ENCODE data around the gene SOD3. TPM values are rescaled to one million over a fixed set of nuclear protein-coding genes. Genes with fewer than 3 reads are reported as not detected.

SOD3 gene
- total and polyA plus RNA-seq, 4 donors, result 2.6 to 8.1 (median 4.6) TPM

- Histone ChIP-seq H3K9ac (ENCODE audit: low read depth in 1 of 2, low read length in 2 of 2) (no peak overlapping the region), H3K4me1 (ENCODE audit: control insufficient read depth in 4 of 4, insufficient read depth in 4 of 4, low read length in 3 of 4) (peaks cover 0 to 11% (median 6%) of the 10 kb centered on the region in 4 donors), H3K4me3 (ENCODE audit: low read depth in 1 of 3, low read length in 3 of 3) (no peak overlapping the region), H3K9me3 (ENCODE audit: control insufficient read depth in 4 of 4, low read length in 3 of 4) (no peaks in the 10 kb centered on the region), H3K27me3 (ENCODE audit: control insufficient read depth in 4 of 4, insufficient read depth in 4 of 4, low read length in 3 of 4) (no peaks in the 10 kb centered on the region), H3K36me3 (ENCODE audit: control insufficient read depth in 4 of 4, insufficient read depth in 3 of 4, low read depth in 1 of 4, low read length in 3 of 4) (peaks cover 0 to 18% (median 9%) of the 10 kb centered on the region in 4 donors), H3K27ac (ENCODE audit: low read depth in 1 of 2, low read length in 2 of 2) (no peak overlapping the region)
- 82% methylated on average over 5 of the region's 5 CpGs for WGBS
- TF ChIP-seq RAD21 (IDR thresholded peaks at IDR 0.05) (no peak), HNF4G (IDR thresholded peaks at IDR 0.05) (no peak), GABPA (IDR thresholded peaks at IDR 0.05 in 1 of 2, conservative IDR thresholded peaks at IDR 0.05 in 1 of 2) (no peak), FOXA1 (IDR thresholded peaks at IDR 0.05) (no peak), EGR1 (IDR thresholded peaks at IDR 0.05; ENCODE audit: low read depth in 2 of 2) (no peak), NR2F2 (IDR thresholded peaks at IDR 0.05) (no peak), TAF1 (conservative IDR thresholded peaks at IDR 0.05) (no peak), FOXA2 (IDR thresholded peaks at IDR 0.05) (no peak), YY1 (IDR thresholded peaks at IDR 0.05) (no peak), ATF3 (IDR thresholded peaks at IDR 0.05) (no peak)
- TF ChIP-seq, protein P1, sequence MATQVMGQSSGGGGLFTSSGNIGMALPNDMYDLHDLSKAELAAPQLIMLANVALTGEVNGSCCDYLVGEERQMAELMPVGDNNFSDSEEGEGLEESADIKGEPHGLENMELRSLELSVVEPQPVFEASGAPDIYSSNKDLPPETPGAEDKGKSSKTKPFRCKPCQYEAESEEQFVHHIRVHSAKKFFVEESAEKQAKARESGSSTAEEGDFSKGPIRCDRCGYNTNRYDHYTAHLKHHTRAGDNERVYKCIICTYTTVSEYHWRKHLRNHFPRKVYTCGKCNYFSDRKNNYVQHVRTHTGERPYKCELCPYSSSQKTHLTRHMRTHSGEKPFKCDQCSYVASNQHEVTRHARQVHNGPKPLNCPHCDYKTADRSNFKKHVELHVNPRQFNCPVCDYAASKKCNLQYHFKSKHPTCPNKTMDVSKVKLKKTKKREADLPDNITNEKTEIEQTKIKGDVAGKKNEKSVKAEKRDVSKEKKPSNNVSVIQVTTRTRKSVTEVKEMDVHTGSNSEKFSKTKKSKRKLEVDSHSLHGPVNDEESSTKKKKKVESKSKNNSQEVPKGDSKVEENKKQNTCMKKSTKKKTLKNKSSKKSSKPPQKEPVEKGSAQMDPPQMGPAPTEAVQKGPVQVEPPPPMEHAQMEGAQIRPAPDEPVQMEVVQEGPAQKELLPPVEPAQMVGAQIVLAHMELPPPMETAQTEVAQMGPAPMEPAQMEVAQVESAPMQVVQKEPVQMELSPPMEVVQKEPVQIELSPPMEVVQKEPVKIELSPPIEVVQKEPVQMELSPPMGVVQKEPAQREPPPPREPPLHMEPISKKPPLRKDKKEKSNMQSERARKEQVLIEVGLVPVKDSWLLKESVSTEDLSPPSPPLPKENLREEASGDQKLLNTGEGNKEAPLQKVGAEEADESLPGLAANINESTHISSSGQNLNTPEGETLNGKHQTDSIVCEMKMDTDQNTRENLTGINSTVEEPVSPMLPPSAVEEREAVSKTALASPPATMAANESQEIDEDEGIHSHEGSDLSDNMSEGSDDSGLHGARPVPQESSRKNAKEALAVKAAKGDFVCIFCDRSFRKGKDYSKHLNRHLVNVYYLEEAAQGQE (IDR thresholded peaks at IDR 0.05), result no peak
- DNase-seq (ENCODE audit: low spot score), result no peak
Observed at GRCh38 chr4:24837781-24838180, 42.4 kb downstream of the SOD3 start.

- WGBS, result 49% methylated on average over 5 of the region's 5 CpGs
- Histone ChIP-seq H3K4me3 (ENCODE audit: low read depth in 1 of 3, low read length in 3 of 3) (no peak overlapping the region), H3K4me1 (ENCODE audit: control insufficient read depth in 4 of 4, insufficient read depth in 4 of 4, low read length in 3 of 4) (peaks cover 0 to 15% (median 6%) of the 10 kb centered on the region in 4 donors), H3K27me3 (ENCODE audit: control insufficient read depth in 4 of 4, insufficient read depth in 4 of 4, low read length in 3 of 4) (no peaks in the 10 kb centered on the region), H3K9me3 (ENCODE audit: control insufficient read depth in 4 of 4, low read length in 3 of 4) (no peaks in the 10 kb centered on the region), H3K36me3 (ENCODE audit: control insufficient read depth in 4 of 4, insufficient read depth in 3 of 4, low read depth in 1 of 4, low read length in 3 of 4) (peaks cover 0 to 8% (median 4%) of the 10 kb centered on the region in 4 donors), H3K9ac (ENCODE audit: low read depth in 1 of 2, low read length in 2 of 2) (no peak overlapping the region), H3K27ac (ENCODE audit: low read depth in 1 of 2, low read length in 2 of 2) (no peak overlapping the region)
- no peak for TF ChIP-seq FOXA2 (IDR thresholded peaks at IDR 0.05)
- TF ChIP-seq RXRA (IDR thresholded peaks at IDR 0.05), result peak in 1 of 2 donors; percentile 31
- DNase-seq (ENCODE audit: low spot score), result no peak
Observed at GRCh38 chr4:24840362-24840761, 45.0 kb downstream of the SOD3 start.

GRCh38 chr4:24840826-24841543 is 45.6 kb downstream of the SOD3 start:
- H3K9ac ChIP-seq (ENCODE audit: low read depth in 1 of 2, low read length in 2 of 2), result no peak overlapping the region
- DNase-seq (ENCODE audit: low spot score), result no peak
- peaks cover 0 to 8% (median 4%) of the 10 kb centered on the region in 4 donors for H3K36me3 ChIP-seq (ENCODE audit: control insufficient read depth in 4 of 4, insufficient read depth in 3 of 4, low read depth in 1 of 4, low read length in 3 of 4)
- no peaks in the 10 kb centered on the region for H3K27me3 ChIP-seq (ENCODE audit: control insufficient read depth in 4 of 4, insufficient read depth in 4 of 4, low read length in 3 of 4)
- H3K4me1 ChIP-seq (ENCODE audit: control insufficient read depth in 4 of 4, insufficient read depth in 4 of 4, low read length in 3 of 4), result peaks cover 0 to 15% (median 6%) of the 10 kb centered on the region in 4 donors
- no peak overlapping the region for H3K4me3 ChIP-seq (ENCODE audit: low read depth in 1 of 3, low read length in 3 of 3)
- no peaks in the 10 kb centered on the region for H3K9me3 ChIP-seq (ENCODE audit: control insufficient read depth in 4 of 4, low read length in 3 of 4)
- 89% methylated on average over 3 of the region's 3 CpGs for WGBS
- H3K27ac ChIP-seq (ENCODE audit: low read depth in 1 of 2, low read length in 2 of 2), result no peak overlapping the region
- TF ChIP-seq YY1 (IDR thresholded peaks at IDR 0.05) (no peak), SP1 (IDR thresholded peaks at IDR 0.05) (no peak), NR2F2 (IDR thresholded peaks at IDR 0.05) (no peak), ZBTB33 (IDR thresholded peaks at IDR 0.05) (no peak), FOXA2 (IDR thresholded peaks at IDR 0.05) (no peak), MAX (IDR thresholded peaks at IDR 0.05) (no peak), RAD21 (IDR thresholded peaks at IDR 0.05) (no peak), TAF1 (conservative IDR thresholded peaks at IDR 0.05) (no peak), JUND (IDR thresholded peaks at IDR 0.05) (no peak)
- TF ChIP-seq, protein P2, sequence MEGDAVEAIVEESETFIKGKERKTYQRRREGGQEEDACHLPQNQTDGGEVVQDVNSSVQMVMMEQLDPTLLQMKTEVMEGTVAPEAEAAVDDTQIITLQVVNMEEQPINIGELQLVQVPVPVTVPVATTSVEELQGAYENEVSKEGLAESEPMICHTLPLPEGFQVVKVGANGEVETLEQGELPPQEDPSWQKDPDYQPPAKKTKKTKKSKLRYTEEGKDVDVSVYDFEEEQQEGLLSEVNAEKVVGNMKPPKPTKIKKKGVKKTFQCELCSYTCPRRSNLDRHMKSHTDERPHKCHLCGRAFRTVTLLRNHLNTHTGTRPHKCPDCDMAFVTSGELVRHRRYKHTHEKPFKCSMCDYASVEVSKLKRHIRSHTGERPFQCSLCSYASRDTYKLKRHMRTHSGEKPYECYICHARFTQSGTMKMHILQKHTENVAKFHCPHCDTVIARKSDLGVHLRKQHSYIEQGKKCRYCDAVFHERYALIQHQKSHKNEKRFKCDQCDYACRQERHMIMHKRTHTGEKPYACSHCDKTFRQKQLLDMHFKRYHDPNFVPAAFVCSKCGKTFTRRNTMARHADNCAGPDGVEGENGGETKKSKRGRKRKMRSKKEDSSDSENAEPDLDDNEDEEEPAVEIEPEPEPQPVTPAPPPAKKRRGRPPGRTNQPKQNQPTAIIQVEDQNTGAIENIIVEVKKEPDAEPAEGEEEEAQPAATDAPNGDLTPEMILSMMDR (IDR thresholded peaks at IDR 0.05; ENCODE audit: low read depth, low read length, missing input control), result no peak
